Pulmonary artery endothelial cell (primary cell): Measurements from ENCODE around the gene FGF14. TPM values are rescaled to one million over a fixed set of nuclear protein-coding genes. Genes with fewer than 3 reads are reported as not detected.

Experiments
- DNase-seq: peaks from one replicate; pipeline ENCODE4 v3.0.0-alpha.2; 2011; ENCODE audit warnings: low read depth, low spot score
- total RNA-seq: library from RNA; depleted of rRNA; stranded (reverse); fragments of >200 nt; gene quantifications from 2 replicates; pipeline ENCODE4 v1.2.3, GENCODE V29; 2014

Gene FGF14
- total RNA-seq, 1 donor from 2014 or later = not detected

DNA sequence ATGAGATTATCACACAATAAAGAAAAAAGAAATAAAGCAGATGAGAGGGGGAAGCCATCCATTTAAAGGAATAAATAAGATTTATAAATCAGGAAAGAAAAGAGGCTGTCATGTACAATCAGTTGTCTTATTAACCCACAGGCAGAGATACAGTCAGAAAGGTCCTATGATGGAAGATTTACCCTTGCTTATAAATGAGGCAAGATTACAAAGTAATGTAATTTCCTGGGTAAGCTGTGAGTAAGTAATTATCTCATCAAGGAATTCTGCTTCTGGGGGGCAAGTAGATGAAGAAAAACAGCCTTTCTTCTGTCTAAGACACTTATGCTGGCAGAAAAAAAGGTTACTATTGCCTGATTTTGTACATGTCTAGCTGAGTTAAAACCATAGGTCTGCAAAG lies 146.4 kb downstream of the FGF14 start:
- DNase-seq = no peak

DNA sequence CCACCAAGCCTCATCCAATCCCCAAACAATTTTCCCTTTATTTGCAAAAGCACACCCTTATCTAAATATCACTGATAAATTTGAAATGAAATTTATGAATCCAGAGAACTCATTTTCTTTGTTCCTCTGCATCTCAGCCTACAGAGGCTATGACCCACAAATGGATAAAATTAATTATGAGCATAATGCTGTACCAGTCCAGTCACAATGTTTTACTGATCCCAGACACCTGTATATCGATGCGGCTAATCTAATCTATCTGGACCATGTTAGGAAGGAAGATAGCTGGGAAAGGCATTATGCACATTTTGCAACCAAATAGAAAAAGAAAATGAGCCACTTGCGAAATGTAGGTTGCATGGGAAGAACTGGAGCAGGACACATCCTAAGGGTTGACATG lies 150.0 kb downstream of the FGF14 start:
- DNase-seq = no peak

DNA sequence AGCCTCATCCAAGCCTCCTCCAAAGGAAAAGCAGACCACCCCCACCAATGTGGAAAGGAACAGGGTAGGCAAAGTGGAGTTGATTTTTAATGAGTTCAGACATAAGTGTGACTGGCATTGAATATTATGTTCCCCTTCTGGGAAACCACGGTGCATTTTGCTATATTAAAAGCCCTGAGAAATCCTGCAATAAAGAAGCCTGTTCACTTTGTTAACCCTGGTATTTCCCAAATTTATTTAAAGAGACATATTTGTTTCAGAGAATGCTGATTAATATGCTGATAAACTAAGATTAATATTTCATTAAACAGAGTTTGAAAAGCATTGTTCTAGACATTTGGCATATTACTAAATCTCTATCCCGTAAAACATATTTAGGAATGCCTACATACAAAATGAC lies 151.4 kb downstream of the FGF14 start:
- no peak for DNase-seq

DNA sequence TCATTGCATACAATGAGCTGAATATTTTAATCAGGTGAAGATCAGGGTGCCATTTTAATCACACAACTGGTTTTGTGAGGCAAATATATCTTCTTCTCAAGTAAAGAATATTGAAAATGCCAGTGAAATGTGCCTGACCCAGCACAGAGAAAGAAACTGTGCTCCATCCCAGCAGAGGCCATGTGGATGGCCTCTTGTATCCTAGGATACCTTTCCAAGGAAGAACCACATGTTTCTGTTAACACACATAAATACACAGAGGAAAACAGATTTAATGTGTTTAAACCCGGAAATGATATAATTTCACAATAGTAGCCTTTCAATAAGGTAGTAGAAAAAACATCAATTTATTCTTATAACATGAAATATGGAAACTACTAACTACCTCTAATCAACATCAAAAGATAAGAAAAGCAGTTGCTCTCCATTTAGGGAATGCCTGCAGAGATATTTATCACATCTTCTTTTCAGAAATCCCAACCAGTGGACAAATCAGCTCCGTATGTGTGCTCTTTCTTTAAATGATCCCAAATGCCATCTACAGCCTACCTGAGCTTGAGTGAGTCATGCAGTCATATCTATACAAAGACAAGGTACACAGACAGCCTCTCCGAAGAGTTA lies 157.1 kb downstream of the FGF14 start:
- no peak for DNase-seq

DNA sequence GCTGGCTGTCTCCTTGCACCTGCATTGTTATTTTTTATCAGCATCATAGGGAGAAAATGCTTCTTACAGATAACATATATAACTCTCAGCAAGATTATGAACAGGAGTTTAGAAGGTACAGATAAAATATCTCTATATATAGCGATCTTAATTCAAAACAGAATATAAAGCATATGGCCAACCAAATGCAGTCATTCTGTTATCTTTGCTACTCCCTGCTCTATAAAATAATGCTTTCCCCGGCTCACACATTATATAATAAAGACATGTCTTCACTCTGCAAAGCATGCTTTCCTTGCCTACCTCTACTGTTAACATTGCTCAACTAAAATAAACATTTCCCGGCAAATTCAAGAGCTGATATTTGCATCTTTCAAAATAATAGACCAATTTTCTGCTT lies 161.7 kb downstream of the FGF14 start:
- no peak for DNase-seq

DNA sequence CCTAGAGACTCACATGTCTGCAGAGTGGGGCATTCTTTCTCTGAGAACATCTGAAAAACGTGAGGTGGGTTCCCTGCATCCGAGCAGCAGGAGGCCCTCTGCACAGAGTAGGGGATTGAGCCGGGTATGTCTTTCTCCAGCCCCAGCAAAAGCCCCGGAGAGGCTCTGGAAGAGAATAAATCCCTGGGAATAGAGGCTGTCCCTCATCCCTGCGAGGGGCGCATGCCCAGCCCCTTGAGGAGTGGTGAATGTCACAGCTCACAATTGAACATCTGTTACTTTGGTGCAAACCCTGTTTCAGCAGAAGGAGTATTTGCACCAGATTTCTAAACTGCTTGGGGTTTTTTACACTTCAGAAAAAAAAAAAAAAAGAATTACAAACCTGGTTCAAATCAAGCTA lies 164.6 kb downstream of the FGF14 start:
- DNase-seq = no peak

DNA sequence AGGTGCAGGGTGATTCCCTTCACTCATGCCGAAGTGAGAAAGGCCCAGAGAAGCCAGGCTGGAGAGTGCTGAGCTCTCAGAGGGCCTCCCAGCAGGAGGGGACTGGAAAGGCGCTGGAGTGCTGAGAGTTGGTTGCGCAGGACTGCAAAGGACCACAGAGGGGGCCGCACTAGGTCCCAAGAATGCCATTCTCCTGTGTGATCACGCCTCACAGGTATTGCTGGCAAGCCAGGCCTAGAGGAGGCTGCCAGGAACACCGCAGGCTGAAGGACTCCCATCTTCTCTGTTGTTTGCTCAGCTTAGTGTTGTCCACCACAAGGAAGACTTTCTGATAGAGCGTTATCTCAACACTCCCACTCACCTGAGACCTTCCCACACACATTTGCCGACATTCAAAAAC lies 165.0 kb downstream of the FGF14 start:
- no peak for DNase-seq

DNA sequence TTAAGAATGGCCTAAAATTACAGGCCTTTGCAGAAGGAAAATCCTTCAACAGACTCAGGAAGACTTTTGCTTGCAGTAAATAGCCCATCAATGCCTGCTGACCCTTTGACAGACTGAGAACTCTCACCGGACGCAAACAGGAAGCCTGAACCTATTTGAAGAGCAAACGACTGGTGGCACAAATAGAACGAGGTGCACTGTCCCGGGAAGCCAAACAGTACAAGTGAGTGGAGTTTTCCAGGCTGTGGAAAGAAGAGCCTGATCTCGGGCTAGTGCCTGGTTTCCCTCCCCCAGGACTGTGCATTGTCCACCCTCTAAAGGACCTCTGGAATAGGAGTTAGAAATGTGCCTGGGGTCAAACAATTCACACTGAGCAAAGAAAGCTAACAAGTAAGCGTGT lies 165.5 kb downstream of the FGF14 start:
- no peak for DNase-seq

DNA sequence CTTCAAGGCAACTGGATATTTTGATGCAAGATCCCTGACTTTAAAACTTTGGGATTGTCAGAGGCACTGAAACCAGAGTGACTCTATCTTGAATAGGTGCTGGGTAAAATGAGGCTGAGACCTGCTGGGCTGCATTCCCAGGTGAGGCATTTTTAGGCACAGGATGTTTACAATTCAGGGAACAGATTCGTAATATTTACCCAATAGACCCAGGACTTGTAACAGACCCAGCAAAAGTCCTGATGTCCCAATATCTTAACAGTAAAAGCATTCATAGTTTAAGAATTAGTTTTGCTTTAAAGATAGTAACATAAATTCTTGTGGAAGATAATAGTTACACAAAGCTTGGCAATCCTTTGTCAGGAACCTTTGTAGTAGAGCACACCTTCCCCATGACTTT lies 166.2 kb downstream of the FGF14 start:
- no peak for DNase-seq

DNA sequence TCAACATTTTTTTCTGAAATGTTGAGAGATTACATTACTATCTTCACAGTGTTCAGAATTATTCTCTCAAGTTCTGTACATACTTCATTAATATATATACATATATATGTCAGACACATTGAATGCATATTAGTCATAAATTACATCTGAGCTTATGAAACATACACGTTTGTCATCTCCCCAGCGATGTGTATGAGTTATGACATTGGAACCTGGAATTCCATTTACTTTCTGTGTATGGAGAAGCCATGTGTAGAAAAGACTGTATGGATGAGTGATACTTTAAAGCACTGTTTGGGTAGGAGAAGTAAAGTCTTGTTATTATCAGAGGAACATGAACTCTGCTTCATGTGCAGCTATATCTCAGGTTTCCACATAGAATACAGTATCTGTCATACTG lies 167.2 kb downstream of the FGF14 start:
- no peak for DNase-seq

DNA sequence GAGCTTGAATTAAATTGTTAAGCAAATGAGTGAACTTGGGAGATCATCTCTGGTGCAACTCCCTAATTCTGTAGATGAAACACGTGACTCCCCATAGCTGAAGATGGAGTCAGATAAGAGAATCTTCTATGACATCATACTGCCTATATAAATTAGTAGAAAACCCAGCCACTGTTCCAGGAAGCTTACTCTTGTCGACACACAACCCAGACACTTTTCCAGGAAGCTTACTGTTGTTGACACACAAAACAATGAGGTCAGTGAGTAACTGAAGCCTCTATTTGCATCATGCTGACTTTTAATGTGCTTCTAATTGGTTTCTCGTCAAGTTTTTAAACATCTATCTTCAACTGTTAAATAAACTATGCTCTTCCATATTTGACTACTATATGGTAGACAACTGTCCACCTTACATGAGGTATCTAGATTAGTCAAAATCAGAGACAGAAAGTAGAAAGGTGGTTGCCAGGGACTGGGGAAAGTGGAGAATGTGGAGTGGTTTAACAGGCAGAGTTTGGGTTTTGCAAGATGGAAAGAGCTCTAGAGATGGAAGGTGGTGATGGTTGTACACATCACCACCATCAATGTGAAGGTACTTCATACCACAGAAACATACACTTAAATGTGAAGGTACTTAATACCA lies 168.2 kb downstream of the FGF14 start:
- no peak for DNase-seq

DNA sequence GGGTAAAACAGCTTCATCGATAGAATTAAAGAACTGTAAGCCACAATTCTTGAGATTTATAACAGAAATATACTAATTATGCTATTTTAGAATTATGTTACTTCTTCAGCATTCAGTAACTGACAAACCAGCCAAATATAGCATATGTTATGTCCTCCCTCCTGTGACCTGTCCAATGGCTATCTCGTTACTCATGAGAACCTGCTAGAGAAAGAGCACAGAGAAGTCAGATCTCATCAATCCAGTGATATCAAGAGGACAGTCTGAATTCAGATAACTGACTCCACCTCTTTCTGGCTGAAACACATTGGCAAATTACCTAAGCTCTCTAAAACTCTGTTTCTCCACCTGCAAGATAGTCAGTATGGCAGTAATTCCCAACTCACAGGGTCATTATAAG lies 170.4 kb downstream of the FGF14 start:
- no peak for DNase-seq

DNA sequence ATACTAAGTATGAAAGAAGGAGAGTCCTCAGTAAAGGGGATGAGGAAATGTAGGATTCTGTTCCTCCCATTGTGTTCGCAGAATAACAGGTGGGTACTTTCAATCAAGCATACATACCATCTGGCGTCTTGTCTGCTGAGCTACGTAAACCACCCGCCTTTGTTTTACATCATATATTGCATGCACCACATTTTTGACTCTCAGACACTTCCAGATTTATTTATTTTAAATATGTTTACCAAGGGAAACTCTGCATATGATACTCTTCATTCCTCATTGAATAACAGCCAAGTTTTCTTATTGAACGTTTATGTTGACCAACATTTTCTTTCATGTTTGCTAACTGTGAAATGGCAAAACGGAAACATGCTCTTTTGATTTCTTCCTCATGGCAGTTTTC lies 174.1 kb downstream of the FGF14 start:
- no peak for DNase-seq

DNA sequence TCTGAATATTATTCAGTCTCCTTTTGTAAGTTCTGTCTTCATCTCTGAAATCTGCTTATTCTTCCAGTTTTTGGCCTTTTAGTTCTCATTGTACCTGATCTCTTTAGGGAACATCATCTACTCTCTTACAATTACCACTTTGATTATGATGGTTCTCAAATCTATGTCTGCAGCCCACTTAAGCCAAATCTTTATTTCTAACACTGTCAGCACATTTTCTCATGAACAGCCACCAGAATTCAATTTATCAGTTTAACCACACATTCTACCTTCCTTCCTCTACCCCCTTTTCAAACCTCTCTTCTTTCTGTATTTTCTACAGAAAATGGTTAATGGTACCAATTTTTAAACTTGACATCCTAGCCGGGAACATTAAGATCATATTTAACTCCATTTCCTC lies 175.3 kb downstream of the FGF14 start:
- no peak for DNase-seq

DNA sequence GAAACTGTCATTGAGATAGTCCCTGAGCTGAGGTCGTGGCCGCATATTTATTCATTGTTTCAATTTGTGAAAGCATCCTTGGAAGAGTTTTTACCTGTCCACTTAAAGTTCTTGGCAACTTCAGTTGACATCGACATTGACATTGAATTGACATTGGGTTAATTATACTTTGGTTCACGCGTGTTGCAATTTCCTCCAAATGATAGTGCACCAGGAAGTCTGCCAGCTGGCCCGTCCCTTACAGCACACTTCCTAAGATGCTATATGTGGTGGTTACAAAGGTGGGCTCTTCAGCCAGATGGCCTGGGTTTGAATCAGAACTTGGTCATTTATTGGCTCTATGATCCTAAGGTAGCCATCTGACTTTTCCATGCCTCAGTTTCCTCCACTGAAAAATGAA lies 176.0 kb downstream of the FGF14 start:
- no peak for DNase-seq

DNA sequence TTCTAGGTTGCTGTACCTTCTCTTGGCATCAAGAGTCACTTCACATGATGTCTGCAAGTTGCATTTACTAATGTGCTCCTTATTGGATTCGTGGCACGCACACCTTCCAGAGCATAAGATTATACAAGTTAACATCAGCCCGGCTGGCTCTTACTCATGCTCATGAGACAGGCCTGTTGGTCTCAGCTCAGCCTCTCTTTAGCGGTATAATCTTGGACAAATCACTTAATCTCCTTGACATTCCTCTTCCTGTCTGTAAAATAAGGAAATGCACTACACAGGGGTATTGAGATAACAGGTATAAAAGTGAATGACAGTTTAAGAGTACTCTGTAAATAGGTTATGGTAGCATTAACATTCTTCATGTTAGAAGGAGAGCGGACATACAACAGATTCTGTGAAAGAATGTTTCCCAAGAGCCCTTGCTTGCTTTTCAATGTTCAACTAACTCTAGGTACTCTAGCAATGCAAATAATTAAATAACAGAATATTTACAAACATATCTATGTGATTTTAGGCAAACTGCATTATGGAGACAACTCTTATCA lies 181.1 kb downstream of the FGF14 start:
- DNase-seq = no peak

DNA sequence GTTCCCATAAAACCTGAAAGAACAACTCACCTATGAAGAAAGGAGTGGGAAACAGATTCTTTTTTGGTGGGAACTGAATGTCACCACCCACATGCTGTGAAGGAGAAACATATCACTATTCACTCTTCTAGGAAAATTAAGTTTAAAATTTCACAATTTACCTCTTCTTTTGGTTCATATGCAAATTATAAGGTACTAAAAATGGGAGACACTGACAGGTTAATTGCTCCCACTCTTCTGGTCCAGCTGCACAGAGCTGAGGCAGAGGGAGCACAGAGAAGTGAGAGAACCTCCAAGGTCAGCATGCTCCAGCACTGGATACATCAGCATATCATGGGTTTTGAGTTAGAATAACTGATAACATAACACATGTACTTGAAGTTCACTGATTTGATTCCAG lies 186.9 kb downstream of the FGF14 start:
- no peak for DNase-seq

DNA sequence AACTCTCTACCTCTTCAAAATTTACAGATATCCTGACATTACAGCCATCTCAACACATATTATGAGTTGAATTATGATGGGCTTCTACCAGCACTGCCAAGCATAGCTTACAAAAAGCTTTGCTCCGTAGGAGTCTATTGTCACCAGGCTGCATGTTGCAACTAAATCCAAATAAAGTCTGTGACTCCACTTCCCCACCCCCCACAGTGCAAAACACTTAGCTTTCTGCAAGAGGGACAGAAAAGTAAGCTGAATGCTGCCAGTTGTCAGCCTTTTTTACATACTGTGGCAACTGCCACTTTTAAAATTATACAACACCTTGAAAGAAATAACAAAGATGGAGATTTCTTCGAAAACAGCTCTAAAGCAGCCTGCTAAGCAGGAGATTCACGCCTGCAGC lies 189.1 kb downstream of the FGF14 start:
- no peak for DNase-seq

DNA sequence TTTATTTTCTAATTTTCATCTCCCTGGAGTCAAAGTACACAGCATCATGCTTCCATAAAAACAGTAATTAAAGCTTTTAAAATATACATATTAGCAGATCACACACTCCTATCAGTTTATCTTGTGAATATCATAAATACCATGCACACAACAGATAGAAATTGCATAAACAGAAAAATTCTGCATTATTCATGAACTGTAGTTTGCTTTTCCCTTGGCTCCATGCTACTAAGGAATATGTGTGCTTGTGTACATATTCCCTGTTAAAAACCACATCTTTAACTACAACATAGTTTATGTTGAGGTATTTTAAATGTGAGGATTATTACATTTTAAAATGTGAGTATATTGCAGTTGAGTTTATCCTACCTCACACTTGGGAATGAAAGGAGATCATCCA lies 193.5 kb downstream of the FGF14 start:
- DNase-seq = no peak

DNA sequence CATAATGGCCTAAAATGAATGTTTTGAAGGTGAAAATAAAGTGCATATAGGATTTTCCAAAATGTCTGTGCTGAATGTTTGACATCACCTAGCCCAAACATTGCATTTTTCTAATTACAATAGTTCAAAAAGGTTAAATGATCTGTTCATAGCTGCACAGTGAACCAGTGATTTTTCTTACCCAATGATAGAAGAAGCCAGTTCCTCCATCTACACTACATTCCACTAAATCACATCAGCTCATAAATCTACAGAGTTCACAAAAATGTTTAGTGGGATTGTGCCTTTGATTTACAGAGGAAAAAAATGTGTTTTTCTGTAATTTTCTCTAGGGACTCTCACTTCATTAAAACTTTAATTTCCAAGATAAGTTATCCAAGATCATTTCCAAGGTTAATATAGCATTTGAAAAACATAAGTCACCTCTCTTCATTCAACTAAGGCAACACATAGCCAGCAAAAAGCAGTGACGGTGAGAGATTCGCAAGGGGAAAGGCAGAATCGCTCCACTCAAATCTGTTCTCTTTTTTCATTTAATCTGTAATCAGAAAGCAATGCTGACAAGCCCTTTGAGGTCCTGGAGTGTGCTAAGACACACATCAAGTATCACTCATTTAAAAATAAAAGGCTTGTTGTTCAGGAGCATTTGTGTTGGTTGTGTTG lies 194.0 kb downstream of the FGF14 start:
- no peak for DNase-seq

DNA sequence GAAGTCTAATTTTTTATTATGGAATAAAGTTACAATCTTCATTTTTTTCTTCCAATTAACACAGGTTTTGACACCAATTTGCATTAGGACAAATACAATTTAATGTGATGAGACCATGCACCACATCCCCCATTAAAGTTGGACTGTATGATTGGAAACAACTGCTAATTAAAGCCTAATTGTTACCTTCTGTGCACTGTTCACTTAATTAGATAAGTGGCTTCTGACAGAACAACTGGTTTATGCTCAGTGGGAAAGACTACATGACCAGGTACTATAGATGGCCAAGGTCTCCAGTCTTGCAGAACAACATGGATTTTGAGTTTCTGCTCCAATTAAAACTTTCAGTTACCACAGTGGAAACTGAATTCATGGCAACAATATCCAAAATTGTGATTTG lies 198.1 kb downstream of the FGF14 start:
- no peak for DNase-seq

DNA sequence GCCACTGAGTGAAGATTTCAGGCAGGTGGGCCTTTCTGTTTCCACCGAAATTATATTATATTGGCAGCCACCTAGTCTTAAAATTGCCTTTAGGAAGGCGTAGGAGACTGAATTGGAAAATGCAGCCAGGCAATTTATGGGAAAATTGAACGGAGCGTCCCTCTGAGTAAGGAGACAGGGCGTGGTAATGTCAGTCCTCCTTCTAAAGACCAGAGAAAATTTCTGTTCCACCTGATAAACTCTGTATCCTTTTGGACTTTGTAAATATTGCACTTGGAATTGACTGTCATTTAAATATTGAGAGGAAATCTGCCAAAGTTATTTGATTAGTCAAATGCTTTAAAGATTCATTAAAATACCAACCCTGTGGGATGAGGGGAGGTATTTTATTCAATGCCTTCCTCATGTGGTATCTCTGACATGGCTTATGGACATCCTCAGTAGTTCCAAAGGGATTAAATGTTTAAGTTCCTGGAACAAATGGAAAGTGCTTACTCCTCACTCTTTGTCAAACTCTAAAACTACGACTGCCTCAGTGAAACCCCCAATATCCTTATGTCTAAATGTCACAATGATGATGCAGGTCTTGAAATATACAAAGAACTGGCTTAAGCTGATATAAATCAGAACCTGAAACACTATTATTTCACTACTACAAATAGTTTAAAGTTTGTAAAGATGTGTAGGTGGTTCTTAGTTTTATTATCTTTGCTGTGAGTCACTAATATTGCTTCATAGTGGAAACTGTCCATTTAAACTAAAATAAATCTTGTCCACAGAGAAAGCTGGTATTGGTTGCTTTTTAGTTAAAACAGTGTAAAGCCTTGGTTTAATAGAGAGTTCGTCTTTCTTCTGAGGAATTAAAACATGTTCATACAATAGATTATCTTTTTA lies 203.2 kb downstream of the FGF14 start:
- DNase-seq = no peak
